ENCODE measurements around the gene DGKI. TPM values are rescaled to one million over a fixed set of nuclear protein-coding genes. Genes with fewer than 3 reads are reported as not detected.

DGKI gene
- total RNA-seq, 3 donors from 2014 or later (not counting 1 experiment from before 2014, with no cell fraction given), result 0.53 TPM; not detected in 2

- no peak for TF ChIP-seq CTCF (IDR thresholded peaks at IDR 0.05)
- Mint-ChIP-seq H3K27ac (no peak overlapping the region), H3K27me3 (ENCODE audit: low read depth in 2 of 2) (no peaks in the 10 kb centered on the region), H3K36me3 (no peaks in the 10 kb centered on the region), H3K9me3 (no peaks in the 10 kb centered on the region), H3K4me1 (no peaks in the 10 kb centered on the region), H3K4me3 (no peak overlapping the region)
- intact Hi-C loops (cut with micrococcal nuclease), result no loop called here
- H3K9me3 ChIP-seq (ENCODE audit: control insufficient read depth, insufficient read depth, low read length), result no peaks in the 10 kb centered on the region
- no peaks in the 10 kb centered on the region for H3K36me3 ChIP-seq (ENCODE audit: control insufficient read depth, insufficient read depth, low read length)
- WGBS (ENCODE audit: insufficient coverage), result 83% methylated on average over 7 of the region's 7 CpGs
- no peak overlapping the region for H3K4me3 ChIP-seq (ENCODE audit: low read length)
- no peaks in the 10 kb centered on the region for H3K27me3 ChIP-seq (ENCODE audit: control insufficient read depth, insufficient read depth, low read length)
- no peak overlapping the region for H3K27ac ChIP-seq (ENCODE audit: low read length)
- ATAC-seq, result no peak
- no peaks in the 10 kb centered on the region for H3K4me1 ChIP-seq (ENCODE audit: control insufficient read depth, insufficient read depth, low read length)
- DNase-seq, result no peak
These were observed 150.8 kb downstream of the DGKI start for GRCh38 chr7:137695942-137696341.

- no peak for TF ChIP-seq CTCF (IDR thresholded peaks at IDR 0.05)
- WGBS (ENCODE audit: insufficient coverage), result 91% methylated on average over 3 of the region's 3 CpGs
- Histone ChIP-seq H3K4me3 (ENCODE audit: low read length) (no peak overlapping the region), H3K36me3 (ENCODE audit: control insufficient read depth, insufficient read depth, low read length) (no peaks in the 10 kb centered on the region), H3K27ac (ENCODE audit: low read length) (no peak overlapping the region), H3K9me3 (ENCODE audit: control insufficient read depth, insufficient read depth, low read length) (no peaks in the 10 kb centered on the region), H3K4me1 (ENCODE audit: control insufficient read depth, insufficient read depth, low read length) (no peaks in the 10 kb centered on the region), H3K27me3 (ENCODE audit: control insufficient read depth, insufficient read depth, low read length) (no peaks in the 10 kb centered on the region)
- Mint-ChIP-seq H3K4me3 (no peak overlapping the region), H3K36me3 (no peaks in the 10 kb centered on the region), H3K4me1 (no peaks in the 10 kb centered on the region), H3K27ac (no peak overlapping the region), H3K27me3 (ENCODE audit: low read depth in 2 of 2) (no peaks in the 10 kb centered on the region), H3K9me3 (no peaks in the 10 kb centered on the region)
- ATAC-seq (no peak), DNase-seq (no peak)
- intact Hi-C loops (cut with micrococcal nuclease), result no loop called here
These were observed 151.3 kb downstream of the DGKI start for GRCh38 chr7:137695494-137695893.

- Mint-ChIP-seq H3K36me3 (no peaks in the 10 kb centered on the region), H3K9me3 (no peaks in the 10 kb centered on the region), H3K27ac (no peak overlapping the region), H3K4me3 (no peak overlapping the region), H3K27me3 (ENCODE audit: low read depth in 2 of 2) (no peaks in the 10 kb centered on the region), H3K4me1 (no peaks in the 10 kb centered on the region)
- DNase-seq (no peak), ATAC-seq (no peak)
- WGBS (ENCODE audit: insufficient coverage), result 72% methylated on average over 2 of the region's 2 CpGs
- Histone ChIP-seq H3K4me3 (ENCODE audit: low read length) (no peak overlapping the region), H3K36me3 (ENCODE audit: control insufficient read depth, insufficient read depth, low read length) (no peaks in the 10 kb centered on the region), H3K27ac (ENCODE audit: low read length) (no peak overlapping the region), H3K9me3 (ENCODE audit: control insufficient read depth, insufficient read depth, low read length) (no peaks in the 10 kb centered on the region), H3K27me3 (ENCODE audit: control insufficient read depth, insufficient read depth, low read length) (no peaks in the 10 kb centered on the region), H3K4me1 (ENCODE audit: control insufficient read depth, insufficient read depth, low read length) (no peaks in the 10 kb centered on the region)
- intact Hi-C loops (cut with micrococcal nuclease), result no loop called here
- TF ChIP-seq CTCF (IDR thresholded peaks at IDR 0.05), result no peak
These were observed 152.4 kb downstream of the DGKI start for GRCh38 chr7:137694405-137694804.

- no peaks in the 10 kb centered on the region for H3K9me3 ChIP-seq (ENCODE audit: control insufficient read depth, insufficient read depth, low read length)
- Mint-ChIP-seq H3K4me1 (no peaks in the 10 kb centered on the region), H3K4me3 (no peak overlapping the region), H3K36me3 (no peaks in the 10 kb centered on the region), H3K27me3 (ENCODE audit: low read depth in 2 of 2) (no peaks in the 10 kb centered on the region), H3K9me3 (no peaks in the 10 kb centered on the region), H3K27ac (no peak overlapping the region)
- TF ChIP-seq CTCF (IDR thresholded peaks at IDR 0.05), result no peak
- H3K36me3 ChIP-seq (ENCODE audit: control insufficient read depth, insufficient read depth, low read length), result no peaks in the 10 kb centered on the region
- H3K27ac ChIP-seq (ENCODE audit: low read length), result no peak overlapping the region
- intact Hi-C loops (cut with micrococcal nuclease), result no loop called here
- H3K4me1 ChIP-seq (ENCODE audit: control insufficient read depth, insufficient read depth, low read length), result no peaks in the 10 kb centered on the region
- DNase-seq (no peak), ATAC-seq (no peak)
- 89% methylated on average over 3 of the region's 4 CpGs for WGBS (ENCODE audit: insufficient coverage)
- no peak overlapping the region for H3K4me3 ChIP-seq (ENCODE audit: low read length)
- no peaks in the 10 kb centered on the region for H3K27me3 ChIP-seq (ENCODE audit: control insufficient read depth, insufficient read depth, low read length)
These were observed 154.4 kb downstream of the DGKI start for GRCh38 chr7:137692399-137692798.

Data from natural killer cell (primary cell).